Fibroblast of lung (primary cell): ENCODE results near the gene ZCCHC2.

ENCODE experiments used
- EZH2 ChIP-seq: IDR thresholded peaks from 2 replicates; pipeline ENCODE4 v1.5.1; 2012; ENCODE audit warnings: low read length, control low read depth, mild to moderate bottlenecking; ENCODE audit errors: missing control alignments
- TF ChIP-seq, protein P1 (sequence below), 2 donors: IDR thresholded peaks in 1 of 2; conservative IDR thresholded peaks in 1 of 2; 1 replicate in 1 of 2; 2 replicates in 1 of 2; pipeline ENCODE4 v1.5.1; 2011 to 2012; ENCODE audit warnings: low read length in 2 of 2, control low read depth in 1 of 2, inconsistent platforms in 1 of 2, low read depth in 1 of 2, mild to moderate bottlenecking in 1 of 2

GRCh38 chr18:62498616-62499262 is 24.1 kb upstream of the ZCCHC2 start:
- TF ChIP-seq, protein P1, sequence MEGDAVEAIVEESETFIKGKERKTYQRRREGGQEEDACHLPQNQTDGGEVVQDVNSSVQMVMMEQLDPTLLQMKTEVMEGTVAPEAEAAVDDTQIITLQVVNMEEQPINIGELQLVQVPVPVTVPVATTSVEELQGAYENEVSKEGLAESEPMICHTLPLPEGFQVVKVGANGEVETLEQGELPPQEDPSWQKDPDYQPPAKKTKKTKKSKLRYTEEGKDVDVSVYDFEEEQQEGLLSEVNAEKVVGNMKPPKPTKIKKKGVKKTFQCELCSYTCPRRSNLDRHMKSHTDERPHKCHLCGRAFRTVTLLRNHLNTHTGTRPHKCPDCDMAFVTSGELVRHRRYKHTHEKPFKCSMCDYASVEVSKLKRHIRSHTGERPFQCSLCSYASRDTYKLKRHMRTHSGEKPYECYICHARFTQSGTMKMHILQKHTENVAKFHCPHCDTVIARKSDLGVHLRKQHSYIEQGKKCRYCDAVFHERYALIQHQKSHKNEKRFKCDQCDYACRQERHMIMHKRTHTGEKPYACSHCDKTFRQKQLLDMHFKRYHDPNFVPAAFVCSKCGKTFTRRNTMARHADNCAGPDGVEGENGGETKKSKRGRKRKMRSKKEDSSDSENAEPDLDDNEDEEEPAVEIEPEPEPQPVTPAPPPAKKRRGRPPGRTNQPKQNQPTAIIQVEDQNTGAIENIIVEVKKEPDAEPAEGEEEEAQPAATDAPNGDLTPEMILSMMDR (conservative IDR thresholded peaks at IDR 0.05 in 1 of 2, IDR thresholded peaks at IDR 0.05 in 1 of 2; ENCODE audit: low read depth in 1 of 2, low read length in 2 of 2): no peak
- no peak for TF ChIP-seq EZH2
